Thyroid gland (tissue), 4 donors: ENCODE results near the gene KCTD18. TPM values are rescaled to one million over a fixed set of nuclear protein-coding genes. Genes with fewer than 3 reads are reported as not detected.
A peak's percentile ranks its signal among the peaks of the same experiment; 100 is the strongest.

ENCODE experiments used
- DNase-seq, 2 donors: peaks; one replicate each; pipeline ENCODE4 v3.0.0-alpha.2; 2019
- H3K27ac ChIP-seq, 3 donors: fragments of 200-600 bp; sonication (generic); 1 replicate in 2 of 3; 2 replicates in 1 of 3; pipeline ENCODE4 v1.5.1; 2016 to 2019; ENCODE audit warnings: mild to moderate bottlenecking in 1 of 3, moderate library complexity in 1 of 3
- H3K27me3 ChIP-seq: fragments of 200-600 bp; sonication (generic); one replicate; pipeline ENCODE4 v1.5.1; 2019
- H3K36me3 ChIP-seq, 2 donors: fragments of 200-600 bp; sonication (generic); one replicate each; pipeline ENCODE4 v1.5.1; 2016 to 2019
- H3K4me1 ChIP-seq, 2 donors: fragments of 200-600 bp; sonication (generic); one replicate each; pipeline ENCODE4 v1.5.1; 2017 to 2019
- H3K4me3 ChIP-seq, 3 donors: fragments of 200-600 bp; sonication (generic); replicated peaks in 1 of 3; 1 replicate in 2 of 3; 2 replicates in 1 of 3; pipeline ENCODE4 v1.5.1; 2016; ENCODE audit warnings: mild to moderate bottlenecking in 1 of 3
- H3K9me3 ChIP-seq: fragments of 200-600 bp; sonication (generic); one replicate; pipeline ENCODE4 v1.5.1; 2017
- POLR2A ChIP-seq, 2 donors: fragments of 450-650 bp; IDR thresholded peaks; one replicate each; pipeline ENCODE4 v1.6.1; 2017; ENCODE audit warnings: antibody characterized with exemption in 2 of 2, mild to moderate bottlenecking in 2 of 2, moderate library complexity in 1 of 2
- WGBS, 2 donors: methylation state at CpG; one replicate each; pipeline ENCODE4 v1.1.5; 2017; 5-methylcytosine and 5-hydroxymethylcytosine counted together
- intact Hi-C: fragments of 100-400 bp; cut with DNase I; formaldehyde crosslinking; loops from one replicate; pipeline ENCODE4 v1.15.1; 2023
- total RNA-seq, 4 donors: library from RNA; depleted of rRNA; stranded (reverse); fragments of >200 nt; gene quantifications; one replicate each; pipeline ENCODE4 v1.2.3, GENCODE V29; 2016
- TF ChIP-seq, protein P1 (sequence below), 6 experiments: fragments of 200-600 bp in 3 of 6; fragments of 450-650 bp in 3 of 6; sonication (generic) in 3 of 6; IDR thresholded peaks; one replicate each; pipeline ENCODE4 v1.5.1; 2016 to 2019; ENCODE audit warnings: antibody characterized with exemption in 6 of 6, mild to moderate bottlenecking in 2 of 6, inconsistent platforms in 1 of 6, moderate library complexity in 1 of 6

The KCTD18 gene
- 100 to 1,000 TPM in 1 of 4 donors, 10 to 100 TPM in 3; 30.5 to 122 (median 60.4) TPM for total RNA-seq

DNA sequence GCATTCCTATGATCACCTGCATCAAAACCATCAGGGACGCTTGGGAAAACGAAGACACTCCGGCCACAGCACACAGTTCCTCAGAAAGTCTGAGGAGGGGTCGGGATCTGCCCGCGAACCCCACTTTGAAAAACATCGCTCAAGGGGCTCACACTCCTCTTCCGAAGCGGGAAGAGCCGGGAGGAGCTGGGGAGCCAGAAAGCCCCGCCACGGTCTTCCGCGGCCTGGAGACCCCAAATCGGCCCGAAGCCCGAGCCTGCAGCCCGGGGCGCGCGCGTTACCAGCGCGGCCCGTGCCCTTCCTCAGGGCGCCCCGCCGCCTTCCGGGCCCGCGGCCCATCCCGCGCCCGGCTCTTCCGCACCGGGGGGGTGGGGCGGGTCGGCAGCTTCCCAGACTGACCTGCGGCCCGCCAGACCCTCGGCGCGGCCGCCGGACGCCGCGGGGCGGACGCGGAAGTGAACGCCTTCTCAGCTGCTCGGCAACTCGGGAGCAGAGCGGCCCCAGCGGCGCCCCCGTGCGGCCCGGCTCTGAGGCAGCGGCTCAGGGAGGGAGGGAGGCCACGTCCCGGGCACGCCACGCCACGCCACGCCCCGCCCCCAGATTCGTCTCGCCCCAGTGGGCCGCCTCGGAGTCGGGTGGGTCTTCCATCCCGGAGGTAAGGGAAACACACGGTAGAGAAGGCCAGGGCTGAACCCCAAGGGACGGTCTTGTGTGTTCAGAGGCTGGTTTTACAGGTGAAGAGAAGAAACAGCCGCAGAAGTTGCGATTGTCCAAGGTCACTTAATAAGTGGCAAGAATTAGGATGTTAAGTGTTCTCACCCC, at the start of gene KCTD18:
TSS of gene KCTD18 (minus strand) at position 457 of the 822 bp plus-strand sequence. CDS start 3,052 bp downstream, outside the sequence.
- 1% methylated on average over 36 to 41 of the region's 78 CpGs for WGBS, 2 donors
- DNase-seq: peak; percentile 93 to 94
- H3K4me3 ChIP-seq: peak within 1 kb of the TSS; percentile 58 to 91 (median 69)
- H3K4me1 ChIP-seq: peaks cover 4 to 9% of the 10 kb centered on the region in 2 donors
- peaks cover 0 to 3% of the 10 kb centered on the region in 2 donors for H3K36me3 ChIP-seq
- H3K9me3 ChIP-seq: no peaks in the 10 kb centered on the region
- peak in 1 of 2 donors; percentile 84 for TF ChIP-seq POLR2A (IDR thresholded peaks at IDR 0.05)
- TF ChIP-seq, protein P1, sequence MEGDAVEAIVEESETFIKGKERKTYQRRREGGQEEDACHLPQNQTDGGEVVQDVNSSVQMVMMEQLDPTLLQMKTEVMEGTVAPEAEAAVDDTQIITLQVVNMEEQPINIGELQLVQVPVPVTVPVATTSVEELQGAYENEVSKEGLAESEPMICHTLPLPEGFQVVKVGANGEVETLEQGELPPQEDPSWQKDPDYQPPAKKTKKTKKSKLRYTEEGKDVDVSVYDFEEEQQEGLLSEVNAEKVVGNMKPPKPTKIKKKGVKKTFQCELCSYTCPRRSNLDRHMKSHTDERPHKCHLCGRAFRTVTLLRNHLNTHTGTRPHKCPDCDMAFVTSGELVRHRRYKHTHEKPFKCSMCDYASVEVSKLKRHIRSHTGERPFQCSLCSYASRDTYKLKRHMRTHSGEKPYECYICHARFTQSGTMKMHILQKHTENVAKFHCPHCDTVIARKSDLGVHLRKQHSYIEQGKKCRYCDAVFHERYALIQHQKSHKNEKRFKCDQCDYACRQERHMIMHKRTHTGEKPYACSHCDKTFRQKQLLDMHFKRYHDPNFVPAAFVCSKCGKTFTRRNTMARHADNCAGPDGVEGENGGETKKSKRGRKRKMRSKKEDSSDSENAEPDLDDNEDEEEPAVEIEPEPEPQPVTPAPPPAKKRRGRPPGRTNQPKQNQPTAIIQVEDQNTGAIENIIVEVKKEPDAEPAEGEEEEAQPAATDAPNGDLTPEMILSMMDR (IDR thresholded peaks at IDR 0.05): peak in 5 of 6 experiments; percentile 28 to 96 (median 88)
- no peaks in the 10 kb centered on the region for H3K27me3 ChIP-seq
- intact Hi-C loops: no loop called here
- H3K27ac ChIP-seq: peak within 1 kb of the TSS; percentile 67 to 72 (median 71)

DNA sequence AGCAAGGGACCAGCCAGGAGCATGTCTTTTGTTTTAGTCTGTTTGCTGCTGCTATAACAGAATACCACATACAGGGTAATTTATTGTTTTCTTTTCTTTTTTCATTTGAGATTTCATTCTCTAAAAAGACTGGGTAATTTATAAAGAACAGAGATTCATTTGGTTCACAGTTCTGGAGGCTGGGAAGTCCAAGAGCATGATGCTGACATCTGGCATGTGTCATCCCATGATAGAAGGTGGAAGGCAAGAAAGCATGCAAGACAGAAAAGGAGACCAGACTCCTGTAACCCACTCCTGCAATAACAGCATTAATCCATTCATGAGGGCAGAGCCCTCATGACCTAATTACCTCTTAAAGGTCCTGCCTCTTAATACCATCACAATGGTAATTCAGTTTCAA, 30.9 kb upstream of the KCTD18 start:
- Histone ChIP-seq H3K4me1 (no peaks in the 10 kb centered on the region), H3K9me3 (no peaks in the 10 kb centered on the region), H3K27ac (no peak overlapping the region), H3K27me3 (no peaks in the 10 kb centered on the region), H3K4me3 (no peak overlapping the region), H3K36me3 (no peaks in the 10 kb centered on the region)
- intact Hi-C loops: no loop called here
- no peak for DNase-seq
- TF ChIP-seq, protein P1 (IDR thresholded peaks at IDR 0.05): no peak
- no peak for TF ChIP-seq POLR2A (IDR thresholded peaks at IDR 0.05)

DNA sequence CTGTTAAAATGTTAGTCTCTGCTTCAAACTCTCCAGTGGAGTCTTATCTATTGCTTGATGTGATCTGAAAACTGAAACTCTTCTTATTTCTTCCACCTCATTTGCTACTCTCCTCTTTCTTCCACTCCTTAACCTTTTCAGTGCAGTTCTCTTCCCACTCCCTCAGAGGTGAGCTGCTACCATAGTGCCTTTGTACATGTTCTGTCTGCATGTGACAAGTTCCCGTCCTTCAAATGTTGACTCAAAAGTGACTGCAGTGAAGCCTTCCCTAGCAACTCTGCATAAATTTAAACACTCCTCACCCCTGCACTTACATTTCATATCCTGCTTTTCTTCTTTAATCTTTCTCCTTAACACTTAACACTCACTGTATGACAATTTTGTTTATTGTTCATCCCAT, 28.3 kb upstream of the KCTD18 start:
- WGBS, 2 donors: 94 to 95% methylated on average over 1 of the region's 1 CpG
- intact Hi-C loops: no loop called here
- H3K9me3 ChIP-seq: no peaks in the 10 kb centered on the region
- no peak overlapping the region for H3K4me3 ChIP-seq
- DNase-seq: no peak
- H3K4me1 ChIP-seq: no peaks in the 10 kb centered on the region
- TF ChIP-seq, protein P1 (IDR thresholded peaks at IDR 0.05): no peak
- no peak for TF ChIP-seq POLR2A (IDR thresholded peaks at IDR 0.05)
- no peaks in the 10 kb centered on the region for H3K27me3 ChIP-seq
- H3K27ac ChIP-seq: no peak overlapping the region
- H3K36me3 ChIP-seq: no peaks in the 10 kb centered on the region

DNA sequence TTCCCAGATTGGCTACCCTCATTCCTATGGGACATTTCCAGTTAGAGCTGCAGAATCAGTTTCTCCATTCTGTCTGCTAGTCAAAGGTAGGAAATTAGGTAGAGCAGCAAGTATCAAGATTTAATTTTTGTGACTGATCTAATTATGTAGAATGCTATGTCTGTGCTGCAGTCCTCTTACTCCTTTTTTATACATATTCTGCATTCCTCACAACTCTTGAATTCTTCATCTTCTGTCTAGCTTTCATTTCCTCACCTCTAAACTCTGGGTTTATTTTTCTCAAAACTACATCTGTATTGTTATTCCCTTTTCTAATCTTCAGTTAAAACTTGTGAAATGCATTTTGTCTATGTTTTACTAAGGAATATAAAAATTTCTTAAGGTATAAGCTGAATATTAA, 24.7 kb upstream of the KCTD18 start:
- no peaks in the 10 kb centered on the region for H3K36me3 ChIP-seq
- no peak for DNase-seq
- H3K4me3 ChIP-seq: no peak overlapping the region
- H3K4me1 ChIP-seq: no peaks in the 10 kb centered on the region
- intact Hi-C loops: no loop called here
- H3K27me3 ChIP-seq: no peaks in the 10 kb centered on the region
- no peak for TF ChIP-seq POLR2A (IDR thresholded peaks at IDR 0.05)
- TF ChIP-seq, protein P1 (IDR thresholded peaks at IDR 0.05): no peak
- H3K9me3 ChIP-seq: no peaks in the 10 kb centered on the region
- H3K27ac ChIP-seq: no peak overlapping the region

DNA sequence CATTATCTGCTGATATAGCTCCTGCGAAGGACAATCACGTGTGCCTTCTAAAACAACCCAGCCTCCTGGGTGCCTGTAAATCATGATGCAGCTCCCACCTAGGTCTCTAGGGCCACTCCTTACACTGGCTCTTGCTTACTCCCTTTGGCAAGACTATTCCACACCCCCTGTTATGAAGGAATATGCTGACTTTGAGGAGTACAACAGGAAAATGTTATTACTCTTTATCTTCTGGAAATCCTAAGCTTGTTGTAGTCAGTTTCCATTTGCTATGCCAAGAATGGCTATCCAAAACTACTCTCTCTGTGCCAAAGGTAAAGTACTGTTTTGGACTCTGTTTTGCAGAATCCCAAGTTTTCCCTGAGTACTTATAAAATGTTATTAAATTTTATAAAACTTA, 23.9 kb upstream of the KCTD18 start:
- Histone ChIP-seq H3K27ac (no peak overlapping the region), H3K36me3 (no peaks in the 10 kb centered on the region), H3K4me3 (no peak overlapping the region), H3K9me3 (no peaks in the 10 kb centered on the region), H3K4me1 (no peaks in the 10 kb centered on the region), H3K27me3 (no peaks in the 10 kb centered on the region)
- DNase-seq: no peak
- TF ChIP-seq, protein P1 (IDR thresholded peaks at IDR 0.05): no peak
- intact Hi-C loops: no loop called here
- WGBS, 2 donors: 88 to 93% methylated on average over 2 of the region's 2 CpGs
